Measurements from ENCODE around the gene AK5.

DNA sequence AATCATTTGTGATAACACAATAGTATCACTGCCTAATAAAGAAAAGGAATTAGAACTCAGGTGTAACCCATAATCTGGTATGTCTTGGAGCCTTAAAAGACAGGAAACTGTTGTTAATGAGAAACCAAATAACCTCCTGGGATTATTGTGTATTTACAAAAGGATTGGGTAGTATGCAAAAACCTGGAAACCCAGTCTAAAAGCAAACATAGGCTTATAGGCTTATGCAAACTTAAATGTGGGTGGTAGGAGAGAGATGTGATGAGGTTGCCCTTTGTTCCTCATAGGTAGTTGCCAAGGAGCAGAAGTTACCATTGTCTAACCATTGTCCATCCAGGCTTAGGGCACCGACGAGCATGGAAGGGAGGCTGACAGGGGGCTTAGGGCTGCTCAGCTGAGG, 165.8 kb downstream of the AK5 start:
- TF ChIP-seq, protein P1, sequence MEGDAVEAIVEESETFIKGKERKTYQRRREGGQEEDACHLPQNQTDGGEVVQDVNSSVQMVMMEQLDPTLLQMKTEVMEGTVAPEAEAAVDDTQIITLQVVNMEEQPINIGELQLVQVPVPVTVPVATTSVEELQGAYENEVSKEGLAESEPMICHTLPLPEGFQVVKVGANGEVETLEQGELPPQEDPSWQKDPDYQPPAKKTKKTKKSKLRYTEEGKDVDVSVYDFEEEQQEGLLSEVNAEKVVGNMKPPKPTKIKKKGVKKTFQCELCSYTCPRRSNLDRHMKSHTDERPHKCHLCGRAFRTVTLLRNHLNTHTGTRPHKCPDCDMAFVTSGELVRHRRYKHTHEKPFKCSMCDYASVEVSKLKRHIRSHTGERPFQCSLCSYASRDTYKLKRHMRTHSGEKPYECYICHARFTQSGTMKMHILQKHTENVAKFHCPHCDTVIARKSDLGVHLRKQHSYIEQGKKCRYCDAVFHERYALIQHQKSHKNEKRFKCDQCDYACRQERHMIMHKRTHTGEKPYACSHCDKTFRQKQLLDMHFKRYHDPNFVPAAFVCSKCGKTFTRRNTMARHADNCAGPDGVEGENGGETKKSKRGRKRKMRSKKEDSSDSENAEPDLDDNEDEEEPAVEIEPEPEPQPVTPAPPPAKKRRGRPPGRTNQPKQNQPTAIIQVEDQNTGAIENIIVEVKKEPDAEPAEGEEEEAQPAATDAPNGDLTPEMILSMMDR (CRISPR knock-in tag; IDR thresholded peaks at IDR 0.05): no peak
- TF ChIP-seq SMC3 (IDR thresholded peaks at IDR 0.05; ENCODE audit: low read length): no peak
- no peak for TF ChIP-seq NR2C2 (CRISPR knock-in tag; IDR thresholded peaks at IDR 0.05; ENCODE audit: borderline replicate concordance)
- TF ChIP-seq, protein P2, sequence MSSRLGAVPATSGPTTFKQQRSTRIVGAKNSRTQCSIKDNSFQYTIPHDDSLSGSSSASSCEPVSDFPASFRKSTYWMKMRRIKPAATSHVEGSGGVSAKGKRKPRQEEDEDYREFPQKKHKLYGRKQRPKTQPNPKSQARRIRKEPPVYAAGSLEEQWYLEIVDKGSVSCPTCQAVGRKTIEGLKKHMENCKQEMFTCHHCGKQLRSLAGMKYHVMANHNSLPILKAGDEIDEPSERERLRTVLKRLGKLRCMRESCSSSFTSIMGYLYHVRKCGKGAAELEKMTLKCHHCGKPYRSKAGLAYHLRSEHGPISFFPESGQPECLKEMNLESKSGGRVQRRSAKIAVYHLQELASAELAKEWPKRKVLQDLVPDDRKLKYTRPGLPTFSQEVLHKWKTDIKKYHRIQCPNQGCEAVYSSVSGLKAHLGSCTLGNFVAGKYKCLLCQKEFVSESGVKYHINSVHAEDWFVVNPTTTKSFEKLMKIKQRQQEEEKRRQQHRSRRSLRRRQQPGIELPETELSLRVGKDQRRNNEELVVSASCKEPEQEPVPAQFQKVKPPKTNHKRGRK (CRISPR knock-in tag; IDR thresholded peaks at IDR 0.05): no peak
- TF ChIP-seq, protein P3, sequence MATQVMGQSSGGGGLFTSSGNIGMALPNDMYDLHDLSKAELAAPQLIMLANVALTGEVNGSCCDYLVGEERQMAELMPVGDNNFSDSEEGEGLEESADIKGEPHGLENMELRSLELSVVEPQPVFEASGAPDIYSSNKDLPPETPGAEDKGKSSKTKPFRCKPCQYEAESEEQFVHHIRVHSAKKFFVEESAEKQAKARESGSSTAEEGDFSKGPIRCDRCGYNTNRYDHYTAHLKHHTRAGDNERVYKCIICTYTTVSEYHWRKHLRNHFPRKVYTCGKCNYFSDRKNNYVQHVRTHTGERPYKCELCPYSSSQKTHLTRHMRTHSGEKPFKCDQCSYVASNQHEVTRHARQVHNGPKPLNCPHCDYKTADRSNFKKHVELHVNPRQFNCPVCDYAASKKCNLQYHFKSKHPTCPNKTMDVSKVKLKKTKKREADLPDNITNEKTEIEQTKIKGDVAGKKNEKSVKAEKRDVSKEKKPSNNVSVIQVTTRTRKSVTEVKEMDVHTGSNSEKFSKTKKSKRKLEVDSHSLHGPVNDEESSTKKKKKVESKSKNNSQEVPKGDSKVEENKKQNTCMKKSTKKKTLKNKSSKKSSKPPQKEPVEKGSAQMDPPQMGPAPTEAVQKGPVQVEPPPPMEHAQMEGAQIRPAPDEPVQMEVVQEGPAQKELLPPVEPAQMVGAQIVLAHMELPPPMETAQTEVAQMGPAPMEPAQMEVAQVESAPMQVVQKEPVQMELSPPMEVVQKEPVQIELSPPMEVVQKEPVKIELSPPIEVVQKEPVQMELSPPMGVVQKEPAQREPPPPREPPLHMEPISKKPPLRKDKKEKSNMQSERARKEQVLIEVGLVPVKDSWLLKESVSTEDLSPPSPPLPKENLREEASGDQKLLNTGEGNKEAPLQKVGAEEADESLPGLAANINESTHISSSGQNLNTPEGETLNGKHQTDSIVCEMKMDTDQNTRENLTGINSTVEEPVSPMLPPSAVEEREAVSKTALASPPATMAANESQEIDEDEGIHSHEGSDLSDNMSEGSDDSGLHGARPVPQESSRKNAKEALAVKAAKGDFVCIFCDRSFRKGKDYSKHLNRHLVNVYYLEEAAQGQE (IDR thresholded peaks at IDR 0.05; ENCODE audit: borderline replicate concordance in 1 of 2, low read depth in 1 of 2, low read length in 2 of 2): no peak
- TF ChIP-seq, protein P4, sequence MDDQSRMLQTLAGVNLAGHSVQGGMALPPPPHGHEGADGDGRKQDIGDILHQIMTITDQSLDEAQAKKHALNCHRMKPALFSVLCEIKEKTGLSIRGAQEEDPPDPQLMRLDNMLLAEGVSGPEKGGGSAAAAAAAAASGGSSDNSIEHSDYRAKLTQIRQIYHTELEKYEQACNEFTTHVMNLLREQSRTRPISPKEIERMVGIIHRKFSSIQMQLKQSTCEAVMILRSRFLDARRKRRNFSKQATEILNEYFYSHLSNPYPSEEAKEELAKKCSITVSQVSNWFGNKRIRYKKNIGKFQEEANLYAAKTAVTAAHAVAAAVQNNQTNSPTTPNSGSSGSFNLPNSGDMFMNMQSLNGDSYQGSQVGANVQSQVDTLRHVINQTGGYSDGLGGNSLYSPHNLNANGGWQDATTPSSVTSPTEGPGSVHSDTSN (CRISPR knock-in tag; IDR thresholded peaks at IDR 0.05; ENCODE audit: borderline replicate concordance): no peak
